ENCODE data around the gene PROSER1.
A peak's percentile ranks its signal among the peaks of the same experiment; 100 is the strongest.
"Not testable (repeated sequence)": the region's sequence is repeated elsewhere in the genome, so short reads cannot be mapped to it uniquely, and the experiment has no call there.

Gene PROSER1

DNA sequence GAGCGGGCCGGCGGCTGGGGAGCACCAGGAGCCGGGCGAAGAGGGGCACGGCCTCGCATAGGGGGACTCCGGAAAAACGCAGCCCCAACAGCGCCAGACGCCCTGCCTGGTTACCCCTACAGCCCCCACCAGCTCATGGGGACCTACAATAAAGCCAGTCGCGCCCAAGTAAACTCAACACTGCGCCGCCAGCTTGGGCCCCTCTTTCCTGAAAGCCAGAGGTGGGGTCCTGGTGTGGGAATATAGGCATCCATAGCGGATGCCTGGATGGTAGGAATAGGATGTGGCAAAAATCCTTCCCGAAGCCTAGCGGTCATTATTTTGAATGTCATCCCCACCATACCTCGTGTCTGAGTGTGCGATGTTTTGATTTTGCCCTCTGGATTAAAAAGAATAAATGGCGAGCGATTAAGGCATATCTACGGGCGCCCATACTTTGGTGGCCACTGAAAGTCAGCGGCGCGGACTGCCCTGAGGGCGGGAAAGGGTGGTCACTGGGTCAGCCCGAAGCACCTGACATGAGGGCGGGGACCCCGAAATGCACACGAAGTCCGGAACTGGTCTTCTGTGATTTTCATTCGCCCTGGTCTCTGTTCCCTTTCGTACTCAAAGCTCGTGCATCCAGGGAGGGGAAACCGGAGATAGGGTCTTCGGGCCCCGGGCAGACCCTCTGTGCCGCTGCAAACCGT, at the start of gene PROSER1, which contains the start of gene NHLRC3:
Gene PROSER1, minus strand, starts transcription at position 210 of the 689 bp plus-strand sequence. CDS start 847 bp downstream, outside the sequence.
Gene NHLRC3, plus strand, starts transcription at position 577 of the 689 bp plus-strand sequence. CDS start 184 bp downstream, outside the sequence.
- no peaks in the 10 kb centered on the region for H3K36me3 ChIP-seq (replicated peaks)
- no peaks in the 10 kb centered on the region for H3K27me3 ChIP-seq (replicated peaks)
- peak within 1 kb of the TSS; percentile 86 for H3K27ac ChIP-seq
- in situ Hi-C loops (cut with HindIII; ENCODE audit: low pct_ligation_motif_present, low sequenced_read_pairs): no loop called here
- peak; percentile 83 for DNase-seq
- peak within 1 kb of the TSS; percentile 93 for H3K4me3 ChIP-seq (ENCODE audit: low read depth, low read length)
- TF ChIP-seq, protein P1, sequence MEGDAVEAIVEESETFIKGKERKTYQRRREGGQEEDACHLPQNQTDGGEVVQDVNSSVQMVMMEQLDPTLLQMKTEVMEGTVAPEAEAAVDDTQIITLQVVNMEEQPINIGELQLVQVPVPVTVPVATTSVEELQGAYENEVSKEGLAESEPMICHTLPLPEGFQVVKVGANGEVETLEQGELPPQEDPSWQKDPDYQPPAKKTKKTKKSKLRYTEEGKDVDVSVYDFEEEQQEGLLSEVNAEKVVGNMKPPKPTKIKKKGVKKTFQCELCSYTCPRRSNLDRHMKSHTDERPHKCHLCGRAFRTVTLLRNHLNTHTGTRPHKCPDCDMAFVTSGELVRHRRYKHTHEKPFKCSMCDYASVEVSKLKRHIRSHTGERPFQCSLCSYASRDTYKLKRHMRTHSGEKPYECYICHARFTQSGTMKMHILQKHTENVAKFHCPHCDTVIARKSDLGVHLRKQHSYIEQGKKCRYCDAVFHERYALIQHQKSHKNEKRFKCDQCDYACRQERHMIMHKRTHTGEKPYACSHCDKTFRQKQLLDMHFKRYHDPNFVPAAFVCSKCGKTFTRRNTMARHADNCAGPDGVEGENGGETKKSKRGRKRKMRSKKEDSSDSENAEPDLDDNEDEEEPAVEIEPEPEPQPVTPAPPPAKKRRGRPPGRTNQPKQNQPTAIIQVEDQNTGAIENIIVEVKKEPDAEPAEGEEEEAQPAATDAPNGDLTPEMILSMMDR (IDR thresholded peaks at IDR 0.05; ENCODE audit: low read depth, low read length, missing control alignments): no peak

DNA sequence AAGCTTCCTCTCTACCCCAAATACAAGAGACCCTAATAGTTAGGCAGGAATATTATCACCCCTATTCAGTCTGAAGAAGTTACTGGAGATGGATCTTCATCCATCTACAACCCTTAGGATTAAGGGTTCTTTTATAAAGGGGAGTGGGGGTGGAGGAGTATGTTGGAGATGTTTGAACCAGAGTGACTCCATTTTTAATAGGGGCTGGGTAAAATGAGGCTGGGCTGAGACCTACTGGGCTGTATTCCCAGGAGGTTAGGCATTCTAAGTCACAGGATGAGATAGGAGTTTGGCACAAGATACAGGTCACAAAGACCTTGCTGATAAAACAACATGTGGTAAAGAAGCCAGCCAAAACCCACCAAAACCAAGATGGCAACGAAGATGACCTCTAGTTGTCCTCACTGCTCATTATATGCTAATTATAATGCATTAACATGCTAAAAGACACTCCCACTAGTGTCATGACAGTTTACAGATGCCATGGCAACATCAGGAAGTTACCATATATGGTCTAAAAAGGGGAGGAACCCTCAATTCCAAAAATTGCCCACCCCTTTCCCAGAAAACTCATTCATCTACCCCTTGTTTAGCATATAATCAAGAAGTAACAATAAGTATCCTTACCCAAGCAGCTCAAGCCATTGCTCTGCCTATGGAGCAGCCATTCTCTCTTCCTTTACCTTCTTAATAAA, 48.5 kb upstream of the PROSER1 start:
- DNase-seq; in situ Hi-C loops (cut with HindIII; ENCODE audit: low pct_ligation_motif_present, low sequenced_read_pairs); H3K36me3 ChIP-seq (replicated peaks); H3K27me3 ChIP-seq (replicated peaks); H3K4me3 ChIP-seq (ENCODE audit: low read depth, low read length); H3K27ac ChIP-seq: not testable (repeated sequence)

DNA sequence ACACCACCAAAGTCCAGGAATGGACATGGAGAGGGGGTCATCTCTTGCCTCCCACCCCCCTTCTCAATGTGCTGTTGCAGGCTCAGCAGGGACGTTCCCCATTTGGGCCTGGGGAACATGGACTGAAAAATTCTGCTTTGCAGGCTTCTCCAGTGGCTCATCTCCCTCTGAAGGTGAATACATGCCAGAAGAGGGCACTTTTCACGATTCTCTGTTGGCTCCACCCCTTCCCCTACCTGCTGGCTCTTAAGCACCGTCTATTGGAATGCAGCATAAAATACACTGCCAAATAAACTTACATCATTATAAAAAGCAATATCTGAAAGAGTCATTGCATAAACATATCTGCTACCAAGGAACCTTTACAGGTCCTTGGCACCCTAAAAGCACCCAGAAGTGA, 36.1 kb upstream of the PROSER1 start:
- DNase-seq: no peak
- Histone ChIP-seq H3K36me3 (replicated peaks) (no peaks in the 10 kb centered on the region), H3K4me3 (ENCODE audit: low read depth, low read length) (no peak overlapping the region), H3K27ac (no peak overlapping the region), H3K27me3 (replicated peaks) (no peaks in the 10 kb centered on the region)
- in situ Hi-C loops (cut with HindIII; ENCODE audit: low pct_ligation_motif_present, low sequenced_read_pairs): no loop called here
- TF ChIP-seq, protein P1 (IDR thresholded peaks at IDR 0.05; ENCODE audit: low read depth, low read length, missing control alignments): no peak

DNA sequence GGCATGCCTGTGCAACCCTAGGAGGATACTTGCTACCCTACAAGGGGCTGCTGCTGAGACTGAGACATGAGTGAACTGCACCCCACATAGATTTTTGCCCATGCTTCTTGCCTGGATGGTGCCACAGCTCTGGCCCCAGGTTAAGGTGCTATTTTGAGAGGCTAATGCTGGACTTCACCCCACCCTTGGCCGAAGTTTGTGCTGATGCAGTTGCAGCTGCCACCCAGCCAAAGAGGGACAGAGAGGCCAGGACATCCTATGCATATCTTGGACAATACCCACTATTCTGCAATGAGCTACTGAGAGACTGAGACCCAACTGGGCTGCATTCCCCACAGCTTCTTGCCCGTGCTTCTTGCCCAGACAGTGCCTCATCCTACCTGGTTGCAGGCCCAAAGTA, 35.0 kb upstream of the PROSER1 start:
- Histone ChIP-seq H3K4me3 (ENCODE audit: low read depth, low read length) (no peak overlapping the region), H3K36me3 (replicated peaks) (no peaks in the 10 kb centered on the region), H3K27ac (no peak overlapping the region), H3K27me3 (replicated peaks) (no peaks in the 10 kb centered on the region)
- DNase-seq: no peak
- in situ Hi-C loops (cut with HindIII; ENCODE audit: low pct_ligation_motif_present, low sequenced_read_pairs): no loop called here
- TF ChIP-seq, protein P1 (IDR thresholded peaks at IDR 0.05; ENCODE audit: low read depth, low read length, missing control alignments): no peak

DNA sequence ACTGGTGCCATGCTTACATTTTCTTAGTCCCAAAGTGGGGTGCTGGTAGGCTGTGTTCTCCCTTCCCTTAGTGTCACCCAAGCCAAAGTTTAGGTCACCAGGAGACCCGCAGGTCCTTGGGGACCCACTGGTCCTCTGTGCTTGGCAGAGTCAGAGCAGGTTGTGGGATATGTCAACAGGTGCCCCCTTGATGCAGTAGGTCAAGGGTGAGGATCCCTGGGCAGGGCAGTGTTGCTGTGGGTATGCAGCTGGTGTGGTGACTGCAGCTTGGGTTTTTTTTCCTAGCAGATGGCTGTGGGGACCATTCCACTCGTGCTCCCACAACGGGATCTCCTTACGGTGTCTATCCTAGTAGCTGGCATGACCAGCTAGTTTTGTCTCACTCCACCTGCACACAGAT, 24.1 kb upstream of the PROSER1 start:
- in situ Hi-C loops (cut with HindIII; ENCODE audit: low pct_ligation_motif_present, low sequenced_read_pairs): no loop called here
- no peaks in the 10 kb centered on the region for H3K36me3 ChIP-seq (replicated peaks)
- H3K27ac ChIP-seq: no peak overlapping the region
- no peak for DNase-seq
- no peaks in the 10 kb centered on the region for H3K27me3 ChIP-seq (replicated peaks)
- no peak overlapping the region for H3K4me3 ChIP-seq (ENCODE audit: low read depth, low read length)
- TF ChIP-seq, protein P1 (IDR thresholded peaks at IDR 0.05; ENCODE audit: low read depth, low read length, missing control alignments): no peak

DNA sequence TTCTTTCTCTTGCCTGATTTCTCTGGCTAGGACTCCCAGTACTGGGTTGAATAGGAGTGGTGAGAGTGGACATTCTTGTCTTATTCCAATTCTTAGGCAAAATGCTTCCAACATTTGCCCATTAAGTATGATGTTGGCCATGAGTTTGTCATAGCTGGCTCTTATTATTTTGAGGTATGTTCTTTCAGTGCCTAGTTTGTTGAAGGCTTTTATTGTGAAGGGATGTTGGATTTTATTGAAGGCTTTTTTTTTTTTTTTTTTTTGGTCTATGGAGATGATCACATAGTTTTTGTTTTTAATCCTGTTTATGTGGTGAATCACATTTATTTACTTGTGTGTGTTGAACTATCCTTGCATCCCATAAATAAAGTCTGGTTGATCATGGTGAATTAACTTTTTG, 20.2 kb upstream of the PROSER1 start:
- Histone ChIP-seq H3K27ac (no peak overlapping the region), H3K27me3 (replicated peaks) (no peaks in the 10 kb centered on the region), H3K4me3 (ENCODE audit: low read depth, low read length) (no peak overlapping the region), H3K36me3 (replicated peaks) (no peaks in the 10 kb centered on the region)
- DNase-seq: no peak
- TF ChIP-seq, protein P1 (IDR thresholded peaks at IDR 0.05; ENCODE audit: low read depth, low read length, missing control alignments): no peak
- in situ Hi-C loops (cut with HindIII; ENCODE audit: low pct_ligation_motif_present, low sequenced_read_pairs): no loop called here

Data from brain microvascular endothelial cell (primary cell).